RWPE1 (cell line): ENCODE measurements around the gene UBXN2A.

ENCODE experiments used
- CTCF ChIA-PET: fragments of 350-600 bp; sonication (Branson Sonifier 250); formaldehyde crosslinking; extraction: SDS; loops from one replicate; lab custom pipeline; 2021; lab: Yijun Ruan, JAX
- POLR2A ChIA-PET: fragments of 400-600 bp; formaldehyde crosslinking; extraction: SDS; loops from one replicate; lab custom pipeline; 2020; ENCODE audit warnings: antibody characterized with exemption; ENCODE audit not compliant: low non-redundant PET; lab: Yijun Ruan, JAX
- DNase-seq: peaks from one replicate; pipeline ENCODE4 v3.0.0; 2012; ENCODE audit warnings: low spot score
- H3K27ac ChIP-seq: fragments of 450-650 bp; 2 replicates; pipeline ENCODE4 v1.5.1; 2017
- CTCF ChIP-seq: fragments of 450-650 bp; conservative IDR thresholded peaks from 2 replicates; pipeline ENCODE4 v1.5.1; 2017; ENCODE audit warnings: low read depth, mild to moderate bottlenecking

The UBXN2A gene

GRCh38 chr2:24051833-24052232 lies 111.6 kb downstream of the UBXN2A start:
- ChIA-PET CTCF (no interaction called here), POLR2A (no interaction called here)
- no peak overlapping the region for H3K27ac ChIP-seq
- no peak for DNase-seq
- no peak for TF ChIP-seq CTCF

- no peak for TF ChIP-seq CTCF
- H3K27ac ChIP-seq = no peak overlapping the region
- DNase-seq = no peak
- ChIA-PET CTCF (interaction anchor here (0.6 kb wide), 1 partner anchor 171 kb away, joined by 3 read pairs; no protein-coding TSS in a partner anchor), POLR2A (no interaction called here)
Measured at GRCh38 chr2:24052951-24053350, 112.7 kb downstream of the UBXN2A start.
